ENCODE results near the gene TMCC2.
"Not testable (repeated sequence)": the region's sequence is repeated elsewhere in the genome, so short reads cannot be mapped to it uniquely, and the experiment has no call there.

The TMCC2 gene

GRCh38 chr1:205271745-205272144 is 44.0 kb downstream of the TMCC2 start:
- H3K27me3 Mint-ChIP-seq: no peaks in the 10 kb centered on the region
- no peak overlapping the region for H3K4me3 Mint-ChIP-seq
- ATAC-seq (replicated peaks; ENCODE audit: extremely low read depth, poor library complexity, severe bottlenecking): no peak

GRCh38 chr1:205272536-205272935 is 44.8 kb downstream of the TMCC2 start:
- DNase-seq (ENCODE audit: low spot score in 2 of 2) (no peak), ATAC-seq (replicated peaks; ENCODE audit: extremely low read depth, poor library complexity, severe bottlenecking) (no peak)

More at GRCh38 chr1:205271745-205272144, 44.0 kb downstream of the TMCC2 start:
- H3K9me3 Mint-ChIP-seq: no peaks in the 10 kb centered on the region
- peaks cover 20% of the 10 kb centered on the region for H3K4me1 Mint-ChIP-seq
- DNase-seq (ENCODE audit: low spot score in 2 of 2): no peak
- H3K36me3 Mint-ChIP-seq (ENCODE audit: insufficient read depth): peaks cover 2% of the 10 kb centered on the region
- H3K27ac Mint-ChIP-seq (ENCODE audit: low read depth): no peak overlapping the region

GRCh38 chr1:205273551-205273982 is 45.8 kb downstream of the TMCC2 start:
- Mint-ChIP-seq H3K4me3 (peak overlapping the region; percentile 44), H3K27ac (ENCODE audit: low read depth) (no peak overlapping the region), H3K9me3 (no peaks in the 10 kb centered on the region), H3K4me1 (peaks cover 29% of the 10 kb centered on the region), H3K27me3 (no peaks in the 10 kb centered on the region), H3K36me3 (ENCODE audit: insufficient read depth) (peaks cover 2% of the 10 kb centered on the region)
- DNase-seq (ENCODE audit: low spot score in 2 of 2): peak; percentile 80 to 86
- ATAC-seq (replicated peaks; ENCODE audit: extremely low read depth, poor library complexity, severe bottlenecking): peak; percentile 87

More at GRCh38 chr1:205272536-205272935, 44.8 kb downstream of the TMCC2 start:
- Mint-ChIP-seq H3K36me3 (ENCODE audit: insufficient read depth) (peaks cover 2% of the 10 kb centered on the region), H3K27ac (ENCODE audit: low read depth) (no peak overlapping the region), H3K9me3 (no peaks in the 10 kb centered on the region), H3K4me1 (peaks cover 20% of the 10 kb centered on the region), H3K27me3 (no peaks in the 10 kb centered on the region), H3K4me3 (no peak overlapping the region)

- Mint-ChIP-seq H3K4me3 (peak overlapping the region; percentile 44), H3K36me3 (ENCODE audit: insufficient read depth) (peaks cover 2% of the 10 kb centered on the region), H3K27me3 (no peaks in the 10 kb centered on the region), H3K9me3 (no peaks in the 10 kb centered on the region), H3K27ac (ENCODE audit: low read depth) (no peak overlapping the region), H3K4me1 (peaks cover 35% of the 10 kb centered on the region)
- DNase-seq (ENCODE audit: low spot score in 2 of 2) (no peak), ATAC-seq (replicated peaks; ENCODE audit: extremely low read depth, poor library complexity, severe bottlenecking) (no peak)
Measured at GRCh38 chr1:205274041-205274691, 46.4 kb downstream of the TMCC2 start.

- no peak overlapping the region for H3K4me3 Mint-ChIP-seq
- H3K9me3 Mint-ChIP-seq: no peaks in the 10 kb centered on the region
- H3K27ac Mint-ChIP-seq (ENCODE audit: low read depth): no peak overlapping the region
- H3K27me3 Mint-ChIP-seq: no peaks in the 10 kb centered on the region
- ATAC-seq (replicated peaks; ENCODE audit: extremely low read depth, poor library complexity, severe bottlenecking) (peak; percentile 32), DNase-seq (ENCODE audit: low spot score in 2 of 2) (no peak)
- peaks cover 45% of the 10 kb centered on the region for H3K4me1 Mint-ChIP-seq
- H3K36me3 Mint-ChIP-seq (ENCODE audit: insufficient read depth): peaks cover 4% of the 10 kb centered on the region
Measured at GRCh38 chr1:205275133-205275532, 47.4 kb downstream of the TMCC2 start.

GRCh38 chr1:205275916-205276688 is 48.4 kb downstream of the TMCC2 start:
- Mint-ChIP-seq H3K4me1 (peaks cover 48% of the 10 kb centered on the region), H3K27ac (ENCODE audit: low read depth) (no peak overlapping the region), H3K27me3 (no peaks in the 10 kb centered on the region), H3K36me3 (ENCODE audit: insufficient read depth) (peaks cover 4% of the 10 kb centered on the region), H3K9me3 (no peaks in the 10 kb centered on the region), H3K4me3 (no peak overlapping the region)
- DNase-seq (ENCODE audit: low spot score in 2 of 2): no peak
- no peak for ATAC-seq (replicated peaks; ENCODE audit: extremely low read depth, poor library complexity, severe bottlenecking)

GRCh38 chr1:205276689-205277065 is 48.9 kb downstream of the TMCC2 start:
- H3K27ac Mint-ChIP-seq (ENCODE audit: low read depth): no peak overlapping the region
- peaks cover 48% of the 10 kb centered on the region for H3K4me1 Mint-ChIP-seq
- no peak overlapping the region for H3K4me3 Mint-ChIP-seq
- peaks cover 4% of the 10 kb centered on the region for H3K36me3 Mint-ChIP-seq (ENCODE audit: insufficient read depth)
- ATAC-seq (replicated peaks; ENCODE audit: extremely low read depth, poor library complexity, severe bottlenecking) (no peak), DNase-seq (ENCODE audit: low spot score in 2 of 2) (no peak)
- no peaks in the 10 kb centered on the region for H3K27me3 Mint-ChIP-seq
- no peaks in the 10 kb centered on the region for H3K9me3 Mint-ChIP-seq

- no peak for DNase-seq (ENCODE audit: low spot score in 2 of 2)
- H3K4me3 Mint-ChIP-seq: no peak overlapping the region
Measured at GRCh38 chr1:205279986-205280385, 52.2 kb downstream of the TMCC2 start.

GRCh38 chr1:205280666-205281395 is 53.1 kb downstream of the TMCC2 start:
- not testable (repeated sequence) for H3K27me3 Mint-ChIP-seq; H3K27ac Mint-ChIP-seq (ENCODE audit: low read depth); ATAC-seq (replicated peaks; ENCODE audit: extremely low read depth, poor library complexity, severe bottlenecking); H3K9me3 Mint-ChIP-seq; H3K4me3 Mint-ChIP-seq; DNase-seq (ENCODE audit: low spot score in 2 of 2)
- Mint-ChIP-seq H3K36me3 (ENCODE audit: insufficient read depth) (peaks cover 11% of the 10 kb centered on the region), H3K4me1 (peaks cover 66% of the 10 kb centered on the region)

More at GRCh38 chr1:205279986-205280385, 52.2 kb downstream of the TMCC2 start:
- Mint-ChIP-seq H3K36me3 (ENCODE audit: insufficient read depth) (peaks cover 4% of the 10 kb centered on the region), H3K27me3 (no peaks in the 10 kb centered on the region), H3K9me3 (no peaks in the 10 kb centered on the region), H3K4me1 (peaks cover 65% of the 10 kb centered on the region), H3K27ac (ENCODE audit: low read depth) (no peak overlapping the region)
- no peak for ATAC-seq (replicated peaks; ENCODE audit: extremely low read depth, poor library complexity, severe bottlenecking)

GRCh38 chr1:205283270-205284147 is 55.8 kb downstream of the TMCC2 start:
- Mint-ChIP-seq H3K27ac (ENCODE audit: low read depth) (peak overlapping the region; percentile 99), H3K4me1 (peaks cover 85% of the 10 kb centered on the region), H3K9me3 (no peaks in the 10 kb centered on the region), H3K27me3 (no peaks in the 10 kb centered on the region), H3K36me3 (ENCODE audit: insufficient read depth) (peaks cover 23% of the 10 kb centered on the region), H3K4me3 (peak overlapping the region; percentile 61)
- ATAC-seq (replicated peaks; ENCODE audit: extremely low read depth, poor library complexity, severe bottlenecking): no peak
- DNase-seq (ENCODE audit: low spot score in 2 of 2): no peak

GRCh38 chr1:205284420-205285144 is 56.8 kb downstream of the TMCC2 start:
- Mint-ChIP-seq H3K27ac (ENCODE audit: low read depth) (peak overlapping the region; percentile 99), H3K4me1 (peaks cover 80% of the 10 kb centered on the region), H3K9me3 (no peaks in the 10 kb centered on the region), H3K36me3 (ENCODE audit: insufficient read depth) (peaks cover 23% of the 10 kb centered on the region), H3K27me3 (no peaks in the 10 kb centered on the region), H3K4me3 (peak overlapping the region; percentile 61)
- DNase-seq (ENCODE audit: low spot score in 2 of 2) (peak; percentile 77 to 90), ATAC-seq (replicated peaks; ENCODE audit: extremely low read depth, poor library complexity, severe bottlenecking) (peak; percentile 65)
